GM12878 (cell line): ENCODE measurements around the gene CHMP2B. TPM values are rescaled to one million over a fixed set of nuclear protein-coding genes. Genes with fewer than 3 reads are reported as not detected.

Source experiments
- RAD21 ChIP-seq: IDR thresholded peaks from 2 replicates; pipeline ENCODE4 v1.6.1; 2011; ENCODE audit warnings: mild to moderate bottlenecking, low read depth, low read length, moderate library complexity; ENCODE audit not compliant: insufficient read depth
- TARDBP ChIP-seq: IDR thresholded peaks from 2 replicates; pipeline ENCODE4 v1.6.1; 2016; ENCODE audit warnings: borderline replicate concordance
- ZBTB40 ChIP-seq: fragments of 450-650 bp; IDR thresholded peaks from 2 replicates; pipeline ENCODE4 v1.6.1; 2016; ENCODE audit warnings: mild to moderate bottlenecking, moderate library complexity, borderline replicate concordance
- polyA plus RNA-seq, 11 experiments: library from polyadenylated mRNA; depleted of rRNA in 4 of 11; unstranded in 6 of 11; stranded (reverse) in 5 of 11; fragments of >200 nt; fragmentation: Nextera tagmentation in 4 of 11; fragmentation: Illumina TruSeq in 1 of 11; extraction: Ambion mirVana in 4 of 11; extraction: Trizol in 1 of 11; gene quantifications; 1 replicate in 1 of 11; 2 replicates in 10 of 11; pipeline versions ENCODE4 v1.2.1 to v1.2.3, GENCODE V29; 2011 to 2016; ENCODE audit warnings: inconsistent platforms in 2 of 11, missing spikeins in 2 of 11, low read depth in 1 of 11
- total RNA-seq, 4 experiments: library from RNA; depleted of rRNA in 3 of 4; stranded (reverse); fragments of >200 nt in 3 of 4; fragmentation: Illumina TruSeq in 1 of 4; extraction: Trizol in 1 of 4; gene quantifications; 2 replicates each; pipeline versions ENCODE4 v1.2.1 to v1.2.3, GENCODE V29; 2013 to 2021
- TF ChIP-seq, protein P1 (sequence below): fragments of 450-650 bp; IDR thresholded peaks from 2 replicates; pipeline ENCODE4 v1.6.1; 2017; ENCODE audit warnings: mild to moderate bottlenecking, moderate library complexity

Gene CHMP2B
- total and polyA plus RNA-seq, 10 of the 15 experiments (the other 5 are each of a cell fraction or from before 2014, with no cell fraction given), result 14.9 to 54.8 (median 24.6) TPM

GRCh38 chr3:87196879-87197278, 30.2 kb upstream of the CHMP2B start (continued):
- TF ChIP-seq, protein P1, sequence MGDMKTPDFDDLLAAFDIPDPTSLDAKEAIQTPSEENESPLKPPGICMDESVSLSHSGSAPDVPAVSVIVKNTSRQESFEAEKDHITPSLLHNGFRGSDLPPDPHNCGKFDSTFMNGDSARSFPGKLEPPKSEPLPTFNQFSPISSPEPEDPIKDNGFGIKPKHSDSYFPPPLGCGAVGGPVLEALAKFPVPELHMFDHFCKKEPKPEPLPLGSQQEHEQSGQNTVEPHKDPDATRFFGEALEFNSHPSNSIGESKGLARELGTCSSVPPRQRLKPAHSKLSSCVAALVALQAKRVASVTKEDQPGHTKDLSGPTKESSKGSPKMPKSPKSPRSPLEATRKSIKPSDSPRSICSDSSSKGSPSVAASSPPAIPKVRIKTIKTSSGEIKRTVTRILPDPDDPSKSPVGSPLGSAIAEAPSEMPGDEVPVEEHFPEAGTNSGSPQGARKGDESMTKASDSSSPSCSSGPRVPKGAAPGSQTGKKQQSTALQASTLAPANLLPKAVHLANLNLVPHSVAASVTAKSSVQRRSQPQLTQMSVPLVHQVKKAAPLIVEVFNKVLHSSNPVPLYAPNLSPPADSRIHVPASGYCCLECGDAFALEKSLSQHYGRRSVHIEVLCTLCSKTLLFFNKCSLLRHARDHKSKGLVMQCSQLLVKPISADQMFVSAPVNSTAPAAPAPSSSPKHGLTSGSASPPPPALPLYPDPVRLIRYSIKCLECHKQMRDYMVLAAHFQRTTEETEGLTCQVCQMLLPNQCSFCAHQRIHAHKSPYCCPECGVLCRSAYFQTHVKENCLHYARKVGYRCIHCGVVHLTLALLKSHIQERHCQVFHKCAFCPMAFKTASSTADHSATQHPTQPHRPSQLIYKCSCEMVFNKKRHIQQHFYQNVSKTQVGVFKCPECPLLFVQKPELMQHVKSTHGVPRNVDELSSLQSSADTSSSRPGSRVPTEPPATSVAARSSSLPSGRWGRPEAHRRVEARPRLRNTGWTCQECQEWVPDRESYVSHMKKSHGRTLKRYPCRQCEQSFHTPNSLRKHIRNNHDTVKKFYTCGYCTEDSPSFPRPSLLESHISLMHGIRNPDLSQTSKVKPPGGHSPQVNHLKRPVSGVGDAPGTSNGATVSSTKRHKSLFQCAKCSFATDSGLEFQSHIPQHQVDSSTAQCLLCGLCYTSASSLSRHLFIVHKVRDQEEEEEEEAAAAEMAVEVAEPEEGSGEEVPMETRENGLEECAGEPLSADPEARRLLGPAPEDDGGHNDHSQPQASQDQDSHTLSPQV, result no peak
- no peak for TF ChIP-seq TARDBP
- no peak for TF ChIP-seq ZBTB40
- TF ChIP-seq RAD21, result no peak
